ENCODE results near the gene ZGRF1.

The ZGRF1 gene

DNA sequence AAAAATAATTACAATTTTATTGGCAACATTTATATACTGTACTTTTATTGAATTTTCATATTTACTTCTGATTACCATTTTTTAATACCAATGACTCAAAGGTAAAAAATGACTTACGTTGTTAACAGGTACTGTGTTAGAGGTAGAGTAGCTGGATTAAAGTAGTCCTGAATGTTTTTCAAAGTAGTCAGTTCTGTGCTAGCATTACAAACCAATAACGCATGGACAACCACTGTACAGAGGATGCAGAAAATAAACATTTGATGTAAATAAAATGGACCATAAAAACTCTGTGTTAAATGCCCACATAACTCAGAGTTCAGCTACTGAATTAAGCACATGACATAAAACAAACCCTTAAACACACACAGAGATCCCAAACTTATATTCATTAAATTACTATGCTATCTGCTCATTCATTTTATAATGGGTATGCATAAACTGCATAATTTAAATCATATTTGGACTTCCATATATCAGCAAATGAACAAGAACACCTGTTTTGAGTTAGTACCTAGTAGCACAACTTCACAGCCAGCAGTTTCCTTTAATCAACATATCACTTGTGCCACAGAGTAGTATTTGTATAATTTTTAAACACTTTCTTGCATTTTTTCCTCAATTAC, 74.3 kb downstream of the ZGRF1 start:
- no peaks in the 10 kb centered on the region for H3K79me2 ChIP-seq (ENCODE audit: control insufficient read depth, low read length)
- peaks cover 23% of the 10 kb centered on the region for H3K4me1 ChIP-seq (ENCODE audit: control insufficient read depth, low read length)
- H3K4me3 ChIP-seq (ENCODE audit: low read length): no peak overlapping the region
- no peaks in the 10 kb centered on the region for H3F3A ChIP-seq (ENCODE audit: control insufficient read depth, insufficient read depth)
- H3K27ac ChIP-seq (ENCODE audit: low read depth, low read length): no peak overlapping the region
- peaks cover 43% of the 10 kb centered on the region for H3K36me3 ChIP-seq (ENCODE audit: control insufficient read depth, low read length)
- H4K20me1 ChIP-seq (ENCODE audit: control insufficient read depth, insufficient read depth, low read depth, low read length): no peaks in the 10 kb centered on the region
- TF ChIP-seq, protein P1, sequence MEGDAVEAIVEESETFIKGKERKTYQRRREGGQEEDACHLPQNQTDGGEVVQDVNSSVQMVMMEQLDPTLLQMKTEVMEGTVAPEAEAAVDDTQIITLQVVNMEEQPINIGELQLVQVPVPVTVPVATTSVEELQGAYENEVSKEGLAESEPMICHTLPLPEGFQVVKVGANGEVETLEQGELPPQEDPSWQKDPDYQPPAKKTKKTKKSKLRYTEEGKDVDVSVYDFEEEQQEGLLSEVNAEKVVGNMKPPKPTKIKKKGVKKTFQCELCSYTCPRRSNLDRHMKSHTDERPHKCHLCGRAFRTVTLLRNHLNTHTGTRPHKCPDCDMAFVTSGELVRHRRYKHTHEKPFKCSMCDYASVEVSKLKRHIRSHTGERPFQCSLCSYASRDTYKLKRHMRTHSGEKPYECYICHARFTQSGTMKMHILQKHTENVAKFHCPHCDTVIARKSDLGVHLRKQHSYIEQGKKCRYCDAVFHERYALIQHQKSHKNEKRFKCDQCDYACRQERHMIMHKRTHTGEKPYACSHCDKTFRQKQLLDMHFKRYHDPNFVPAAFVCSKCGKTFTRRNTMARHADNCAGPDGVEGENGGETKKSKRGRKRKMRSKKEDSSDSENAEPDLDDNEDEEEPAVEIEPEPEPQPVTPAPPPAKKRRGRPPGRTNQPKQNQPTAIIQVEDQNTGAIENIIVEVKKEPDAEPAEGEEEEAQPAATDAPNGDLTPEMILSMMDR (IDR thresholded peaks at IDR 0.05; ENCODE audit: low read depth, low read length, poor library complexity, severe bottlenecking): no peak
- no peak for TF ChIP-seq EZH2phosphoT487 (IDR thresholded peaks at IDR 0.05; ENCODE audit: borderline replicate concordance, low read length)
- H3K9me3 ChIP-seq (ENCODE audit: control insufficient read depth, insufficient read depth, low read length): no peaks in the 10 kb centered on the region
- no peak overlapping the region for H3K4me2 ChIP-seq (ENCODE audit: low read length)
- no peaks in the 10 kb centered on the region for H3K9me2 ChIP-seq (replicated peaks; ENCODE audit: control insufficient read depth, low read length)
- H3K27me3 ChIP-seq (ENCODE audit: control insufficient read depth, low read length): no peaks in the 10 kb centered on the region

DNA sequence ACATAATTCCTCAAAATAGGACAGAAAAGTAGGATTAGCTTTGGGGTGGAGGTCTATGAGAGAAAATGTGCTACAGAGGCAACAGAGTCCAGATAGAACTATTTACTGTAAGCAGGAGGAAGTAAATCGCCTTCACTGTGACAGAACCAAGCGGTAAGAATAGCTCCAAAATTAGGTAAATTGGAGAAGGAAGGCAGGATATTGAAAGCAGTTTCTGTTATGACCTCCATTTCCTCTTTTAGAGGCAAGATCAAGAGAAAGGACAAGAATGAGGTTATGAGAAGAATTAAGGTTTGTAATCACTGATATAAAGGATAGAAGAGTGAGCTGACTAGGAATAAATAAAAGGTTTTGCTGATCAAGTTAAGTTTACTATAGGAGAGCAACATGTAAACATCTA, 76.6 kb downstream of the ZGRF1 start:
- Histone ChIP-seq H3K4me2 (ENCODE audit: low read length) (no peak overlapping the region; the same call in 1 of the 2 replicates), H3K79me2 (ENCODE audit: control insufficient read depth, low read length) (no peaks in the 10 kb centered on the region), H3F3A (ENCODE audit: control insufficient read depth, insufficient read depth) (no peaks in the 10 kb centered on the region), H3K36me3 (ENCODE audit: control insufficient read depth, low read length) (peaks cover 38% of the 10 kb centered on the region), H3K4me3 (ENCODE audit: low read length) (no peak overlapping the region), H3K9me3 (ENCODE audit: control insufficient read depth, insufficient read depth, low read length) (no peaks in the 10 kb centered on the region), H3K9me2 (replicated peaks; ENCODE audit: control insufficient read depth, low read length) (no peaks in the 10 kb centered on the region), H3K27ac (ENCODE audit: low read depth, low read length) (no peak overlapping the region), H3K4me1 (ENCODE audit: control insufficient read depth, low read length) (peaks cover 23% of the 10 kb centered on the region), H4K20me1 (ENCODE audit: control insufficient read depth, insufficient read depth, low read depth, low read length) (no peaks in the 10 kb centered on the region), H3K27me3 (ENCODE audit: control insufficient read depth, low read length) (no peaks in the 10 kb centered on the region)
- TF ChIP-seq, protein P1 (IDR thresholded peaks at IDR 0.05; ENCODE audit: low read depth, low read length, poor library complexity, severe bottlenecking): no peak
- no peak for TF ChIP-seq EZH2phosphoT487 (IDR thresholded peaks at IDR 0.05; ENCODE audit: borderline replicate concordance, low read length)

GRCh38 chr4:112559053-112559452, 77.7 kb downstream of the ZGRF1 start:
- Histone ChIP-seq H3K79me2 (ENCODE audit: control insufficient read depth, low read length) (no peaks in the 10 kb centered on the region), H3K4me1 (ENCODE audit: control insufficient read depth, low read length) (peaks cover 23% of the 10 kb centered on the region), H3K36me3 (ENCODE audit: control insufficient read depth, low read length) (peaks cover 38% of the 10 kb centered on the region), H3K27ac (ENCODE audit: low read depth, low read length) (no peak overlapping the region), H4K20me1 (ENCODE audit: control insufficient read depth, insufficient read depth, low read depth, low read length) (no peaks in the 10 kb centered on the region), H3K4me3 (ENCODE audit: low read length) (no peak overlapping the region), H3K27me3 (ENCODE audit: control insufficient read depth, low read length) (no peaks in the 10 kb centered on the region), H3K9me3 (ENCODE audit: control insufficient read depth, insufficient read depth, low read length) (no peaks in the 10 kb centered on the region), H3K9me2 (replicated peaks; ENCODE audit: control insufficient read depth, low read length) (no peaks in the 10 kb centered on the region), H3F3A (ENCODE audit: control insufficient read depth, insufficient read depth) (no peaks in the 10 kb centered on the region), H3K4me2 (ENCODE audit: low read length) (no peak overlapping the region)
- no peak for TF ChIP-seq EZH2phosphoT487 (IDR thresholded peaks at IDR 0.05; ENCODE audit: borderline replicate concordance, low read length)
- TF ChIP-seq, protein P1 (IDR thresholded peaks at IDR 0.05; ENCODE audit: low read depth, low read length, poor library complexity, severe bottlenecking): no peak
